GM18858 (cell line): ENCODE data around the gene EML1.

ENCODE experiments used
- ATAC-seq: cut with Tn5 transposase; IDR thresholded peaks from one replicate; pipeline ENCODE4 v1.9.1; 2021; ENCODE audit not compliant: unreplicated experiment

EML1 gene

DNA sequence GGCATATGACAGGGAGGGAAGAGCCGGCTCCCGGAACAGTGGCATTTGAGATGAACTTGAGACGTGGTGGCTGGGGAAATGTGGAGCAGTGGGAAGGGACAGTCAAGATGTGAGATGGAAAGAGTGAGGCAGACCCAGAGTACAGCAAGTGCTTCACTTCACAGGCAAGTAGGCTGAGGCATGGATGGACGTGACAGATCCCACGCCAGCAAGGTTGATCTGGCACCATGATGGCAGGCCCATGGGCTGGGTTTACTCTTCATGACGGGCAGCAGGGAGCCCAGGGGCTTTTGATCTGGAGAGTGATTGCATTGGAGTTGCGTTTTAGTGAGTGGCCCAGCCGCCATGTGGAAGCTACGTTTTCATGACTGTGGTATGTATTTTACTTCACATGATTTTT is 17.9 kb upstream of the EML1 start:
- no peak for ATAC-seq

DNA sequence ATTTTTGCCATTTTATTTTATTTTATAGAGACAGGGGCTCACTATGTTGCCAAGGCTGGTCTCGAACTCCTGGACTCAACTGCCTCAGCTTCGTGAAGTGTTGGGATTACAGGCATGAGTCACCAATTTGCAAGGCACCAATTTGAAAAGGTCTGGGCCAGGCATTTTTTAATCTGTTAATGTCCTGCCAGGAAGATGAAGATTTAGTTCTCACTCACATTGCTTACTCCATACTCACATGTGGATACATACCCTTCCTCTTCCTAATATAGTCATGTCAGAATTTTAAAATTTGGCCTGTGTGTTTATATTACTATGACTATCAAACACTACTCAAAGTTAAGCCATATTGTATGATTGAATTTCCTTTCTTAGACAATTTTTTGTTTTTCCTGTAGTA is 15.3 kb upstream of the EML1 start:
- ATAC-seq = no peak

DNA sequence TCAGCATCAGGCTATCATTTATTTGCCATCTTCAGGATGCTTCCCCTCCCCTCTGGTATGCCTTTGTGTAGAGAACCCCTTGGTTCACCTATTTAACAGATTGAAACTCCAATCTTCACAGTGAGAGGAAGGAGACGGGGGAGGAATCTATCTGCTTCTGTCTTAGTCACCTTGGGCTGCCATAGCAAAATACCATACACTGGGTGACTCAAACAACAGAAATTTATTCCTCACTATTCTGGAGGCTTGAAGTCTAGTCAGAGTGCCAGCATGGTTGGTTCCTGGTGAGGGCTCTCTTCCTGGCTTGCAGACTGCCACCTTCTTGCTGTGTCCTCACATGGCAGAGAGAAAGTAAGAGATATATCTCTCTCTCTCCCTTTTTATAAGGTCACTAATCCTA is 13.5 kb upstream of the EML1 start:
- no peak for ATAC-seq

DNA sequence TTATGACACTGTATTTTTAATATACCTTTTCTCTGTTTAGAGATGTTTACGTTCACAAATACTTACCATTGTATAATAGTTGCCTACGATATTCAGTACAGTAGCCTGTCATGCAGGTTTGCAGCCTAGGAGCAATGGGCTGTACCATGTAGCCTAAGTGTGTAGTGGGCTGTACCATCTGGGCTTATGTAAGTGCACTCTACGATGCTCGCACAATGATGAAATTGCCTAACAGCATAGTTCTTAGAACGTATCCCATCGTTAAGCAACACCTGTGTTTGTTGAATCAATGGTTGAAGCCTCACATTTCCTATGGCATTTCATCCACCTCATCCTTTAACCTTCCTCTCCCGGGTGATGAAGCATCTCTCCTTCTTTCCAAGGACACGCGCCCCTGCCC is 12.5 kb upstream of the EML1 start:
- no peak for ATAC-seq

DNA sequence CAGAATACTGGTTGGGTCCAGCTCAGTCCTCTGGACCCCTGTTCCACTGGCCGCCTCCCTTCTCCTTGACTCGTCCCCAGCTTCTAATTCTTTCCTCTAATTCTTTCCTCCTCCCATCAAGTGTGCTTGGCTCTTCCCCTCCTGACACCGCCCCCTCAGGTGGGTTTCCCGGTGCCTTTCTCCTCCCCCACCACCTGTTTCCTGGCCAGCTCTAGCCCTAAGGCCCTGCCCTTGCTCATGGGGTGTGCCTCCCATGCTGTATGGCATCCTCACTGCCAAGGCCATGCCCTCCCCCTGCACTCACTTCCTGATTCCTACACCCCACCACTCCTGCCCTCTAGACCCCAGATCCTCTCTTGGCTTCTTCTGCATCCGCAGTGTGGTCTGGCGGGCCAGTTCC is 12.1 kb upstream of the EML1 start:
- ATAC-seq = no peak

DNA sequence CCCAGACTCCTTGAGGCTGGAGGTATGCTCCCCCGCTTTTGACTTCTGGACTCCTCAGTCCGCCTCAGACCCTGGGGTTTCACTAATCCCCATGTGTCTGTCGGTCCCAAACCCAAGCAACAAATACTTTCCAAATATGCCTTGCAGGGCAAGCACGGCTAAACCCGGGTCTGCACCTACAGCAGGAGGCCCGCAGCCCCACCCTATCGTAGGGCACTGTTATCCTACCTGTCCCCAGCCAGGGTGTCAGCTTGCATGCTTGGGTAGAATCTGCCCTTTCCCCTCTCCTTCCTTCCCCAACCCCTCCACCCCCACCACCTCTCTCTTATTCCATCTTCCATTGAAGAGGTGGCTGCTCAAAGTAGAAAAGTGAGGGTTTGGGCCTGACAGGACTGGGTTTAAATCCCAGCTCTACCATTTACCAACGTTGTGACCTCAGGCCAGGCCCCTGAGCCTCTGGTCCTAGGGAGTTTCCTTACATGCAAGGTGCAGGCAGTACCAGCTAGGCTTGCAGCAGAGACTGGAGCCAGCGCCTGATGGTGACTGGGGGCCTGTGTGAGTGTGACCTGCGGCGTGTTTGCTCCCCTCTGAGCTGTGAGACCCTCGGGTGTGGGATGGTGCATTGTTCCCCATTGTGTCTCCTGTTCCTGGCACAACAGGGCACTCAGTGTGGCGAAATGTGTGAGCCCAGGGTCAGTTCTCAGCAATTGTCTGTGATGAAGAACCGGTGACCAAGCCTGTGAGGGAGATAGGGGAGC is 11.2 kb upstream of the EML1 start:
- no peak for ATAC-seq

DNA sequence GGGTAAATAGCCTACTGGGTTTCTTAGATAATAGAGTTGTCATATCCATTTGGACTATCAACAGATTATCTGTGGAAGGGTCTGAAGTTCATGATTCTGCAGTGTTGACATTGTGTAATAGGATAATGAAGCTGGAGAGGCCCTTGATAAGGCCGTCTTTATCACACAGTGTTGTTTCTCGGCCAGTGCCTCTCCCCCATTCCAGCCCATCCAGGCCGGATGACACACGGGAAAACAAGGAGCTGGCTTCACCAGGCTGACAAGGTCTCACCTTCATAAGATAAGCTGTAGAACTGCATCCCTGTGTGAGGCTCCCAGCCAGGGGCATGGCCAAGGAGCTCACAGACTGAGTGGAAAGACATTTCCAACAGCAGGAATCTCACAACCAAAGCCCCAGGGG is 8.7 kb upstream of the EML1 start:
- no peak for ATAC-seq

DNA sequence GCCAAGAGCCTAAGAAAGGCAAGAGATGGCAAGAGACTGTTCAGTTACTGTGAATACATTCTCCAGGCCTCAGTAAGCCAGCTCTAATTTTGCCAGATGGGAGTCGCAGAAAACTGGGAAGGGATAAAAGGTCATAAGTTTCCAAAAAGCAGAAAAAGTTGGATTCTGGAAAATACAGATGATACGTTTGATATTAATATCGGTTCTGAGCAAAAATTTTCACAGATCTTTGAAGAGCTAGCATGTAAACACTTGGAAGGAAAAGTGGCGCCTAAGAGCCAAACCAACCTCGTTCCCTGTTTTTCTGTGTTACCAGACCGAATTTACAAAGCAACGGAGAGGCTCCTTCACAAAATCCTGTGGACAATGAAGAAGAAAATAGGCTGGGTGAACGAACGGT is 7.8 kb upstream of the EML1 start:
- ATAC-seq = no peak

DNA sequence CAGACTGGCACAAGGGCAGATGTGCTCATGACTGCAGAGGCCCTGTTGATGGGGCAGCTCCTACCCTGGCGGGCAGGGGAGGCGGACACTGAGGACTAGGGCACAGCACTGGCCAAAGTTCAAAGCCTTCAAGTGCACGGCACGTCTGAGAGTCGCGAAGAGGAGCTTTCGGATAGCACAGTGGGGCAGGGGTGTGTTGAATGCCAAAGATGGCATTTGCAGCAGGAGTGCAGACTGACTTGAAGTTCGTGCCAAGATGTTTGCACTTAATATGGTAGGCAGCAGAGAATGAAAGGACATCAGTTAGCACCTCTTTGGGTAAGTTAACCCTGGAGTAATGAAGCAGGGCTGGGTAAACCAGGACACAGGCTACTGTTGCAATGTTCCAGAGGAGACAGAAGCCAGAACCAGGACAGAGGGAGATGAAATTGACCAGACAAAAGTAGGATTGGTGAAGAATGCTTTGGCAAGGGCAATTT is 6.7 kb upstream of the EML1 start:
- no peak for ATAC-seq

DNA sequence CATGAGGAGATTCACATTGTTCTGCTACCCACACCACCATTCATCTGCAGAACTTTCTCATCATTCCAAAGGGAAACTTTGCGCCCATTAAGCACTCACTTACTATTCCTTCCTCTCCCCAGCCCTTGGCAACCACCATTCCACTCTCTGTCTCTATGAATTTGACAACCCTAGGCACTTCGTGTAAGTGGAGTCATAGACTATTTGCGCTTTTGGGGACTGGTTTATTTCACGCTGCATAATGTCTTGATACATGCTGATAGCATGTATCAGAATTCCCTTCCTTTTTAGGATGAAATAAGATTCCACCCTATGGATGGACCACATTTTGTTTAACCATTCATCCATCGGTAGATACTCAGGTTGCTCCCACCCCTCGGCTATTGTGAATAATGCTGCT is 4.5 kb upstream of the EML1 start:
- no peak for ATAC-seq

DNA sequence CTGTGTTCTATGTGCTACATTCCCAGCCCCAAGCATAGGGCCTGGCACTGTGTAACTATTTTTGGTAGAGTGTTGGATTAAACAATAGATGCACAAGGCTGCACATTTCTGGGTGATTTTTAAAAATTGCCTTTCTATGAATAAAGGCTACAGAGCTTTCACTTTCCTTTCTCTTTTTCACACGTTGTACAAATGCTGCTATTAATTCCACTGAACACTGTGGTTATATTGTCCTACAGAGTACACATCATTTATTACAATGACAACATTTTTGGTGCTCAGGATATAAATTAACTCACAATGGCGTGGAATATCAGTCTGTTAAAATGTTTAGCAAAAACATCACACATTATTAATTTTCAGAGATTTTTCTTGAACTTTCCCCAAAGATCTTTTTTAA is 3.6 kb upstream of the EML1 start:
- no peak for ATAC-seq

DNA sequence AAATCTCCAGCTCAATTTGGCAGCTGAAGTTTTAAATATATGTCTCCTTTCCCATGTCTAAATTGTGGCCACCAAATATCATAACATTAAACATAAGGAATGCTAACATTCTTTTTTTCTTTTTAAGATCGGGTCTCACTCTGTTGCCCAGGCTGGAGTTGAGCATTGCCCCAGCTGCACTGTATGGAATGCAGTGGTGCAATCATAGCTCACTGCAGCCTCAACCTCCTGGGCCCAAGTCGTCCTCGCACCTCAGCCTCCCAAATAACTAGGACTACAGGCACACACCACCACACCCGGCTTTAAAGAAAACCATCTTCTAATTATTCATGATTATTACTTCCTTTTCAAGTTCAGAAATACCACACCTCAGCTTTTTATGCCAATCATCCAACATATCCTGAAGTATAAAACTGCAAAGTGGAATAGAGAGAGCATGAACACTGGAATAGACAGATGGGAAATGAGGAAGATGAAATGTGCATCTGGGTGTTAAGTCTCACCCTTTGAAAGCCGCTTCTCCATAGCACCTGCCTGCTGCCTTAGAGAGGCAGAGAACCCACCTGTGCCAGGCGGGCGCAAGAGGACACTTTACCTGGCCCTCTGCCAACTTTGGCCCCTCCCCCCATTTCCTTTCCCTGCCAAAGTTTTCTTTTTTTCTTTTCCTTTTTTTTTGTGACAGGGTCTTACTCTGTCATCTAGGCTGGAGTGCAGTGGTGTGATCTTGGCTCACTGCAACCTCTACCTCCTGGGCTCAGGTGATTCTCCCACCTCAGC is 2.8 kb upstream of the EML1 start:
- no peak for ATAC-seq

DNA sequence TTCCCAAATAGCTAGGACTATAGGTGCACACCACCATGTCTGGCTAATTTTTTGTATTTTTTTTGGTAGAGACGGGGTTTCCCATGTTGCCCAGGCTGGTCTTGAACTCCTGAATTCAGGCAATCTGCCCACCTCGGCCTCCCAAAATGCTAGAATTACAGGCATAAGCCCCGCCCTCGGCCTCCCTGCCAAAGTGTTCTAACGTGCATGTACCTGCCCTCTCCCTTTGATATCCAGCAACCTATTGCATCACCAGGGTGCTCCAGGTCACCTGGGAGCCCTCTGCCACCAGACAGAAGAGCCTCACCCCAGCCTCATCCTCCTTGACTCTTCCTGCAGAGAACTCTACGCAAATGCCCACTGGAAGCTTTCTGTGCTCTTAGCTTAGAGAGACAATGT is 2.2 kb upstream of the EML1 start:
- no peak for ATAC-seq

DNA sequence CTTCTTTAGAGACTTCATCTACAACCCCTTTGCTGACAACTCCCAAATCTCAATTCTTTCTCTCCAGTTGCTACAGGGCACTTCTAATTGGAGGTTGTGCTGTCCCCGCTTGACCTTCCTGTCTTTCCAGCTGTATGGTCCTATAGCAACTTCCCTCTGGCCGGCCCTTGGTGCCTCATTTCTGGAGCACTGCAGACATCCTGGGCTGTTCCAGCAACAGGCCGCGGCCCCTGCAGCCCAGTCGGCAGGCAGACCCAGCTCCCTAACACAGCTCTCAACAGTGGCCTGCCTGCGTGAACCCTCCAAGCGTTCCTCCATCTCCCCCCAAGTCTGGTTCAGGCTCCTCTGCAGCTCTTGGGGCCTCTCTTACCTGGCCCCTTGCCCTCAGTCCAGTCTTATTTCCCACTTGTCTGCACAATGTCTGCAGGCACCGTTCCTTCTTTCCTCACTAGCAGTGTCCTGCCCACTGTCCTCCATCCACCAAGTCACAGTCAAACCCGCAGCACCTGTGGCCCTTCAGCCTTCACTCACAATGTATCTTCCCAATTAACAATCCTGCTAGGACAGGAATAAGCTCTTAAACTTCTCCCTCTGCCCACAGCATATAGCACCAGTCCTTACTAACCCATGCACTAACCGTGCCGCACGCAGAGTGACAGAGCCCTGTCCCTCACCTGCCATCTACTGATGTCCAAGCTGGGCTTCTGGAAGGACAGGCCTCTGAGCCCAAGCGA is 1.6 kb upstream of the EML1 start:
- no peak for ATAC-seq

DNA sequence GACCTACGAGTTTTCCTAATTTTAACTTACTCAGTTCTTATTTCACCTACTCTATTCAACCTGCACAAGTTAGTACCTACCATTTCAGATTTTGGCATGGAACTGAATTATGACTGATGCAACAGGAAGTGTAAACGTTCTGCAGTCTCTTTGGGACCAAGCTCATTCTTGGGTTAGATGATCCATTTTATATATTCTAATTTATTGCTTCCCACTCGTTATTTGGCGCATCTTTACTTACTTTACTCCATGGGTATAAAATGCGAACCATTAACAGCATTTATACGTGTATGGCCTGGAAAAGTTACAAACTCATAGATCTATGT is 1.0 kb upstream of the EML1 start:
- no peak for ATAC-seq

DNA sequence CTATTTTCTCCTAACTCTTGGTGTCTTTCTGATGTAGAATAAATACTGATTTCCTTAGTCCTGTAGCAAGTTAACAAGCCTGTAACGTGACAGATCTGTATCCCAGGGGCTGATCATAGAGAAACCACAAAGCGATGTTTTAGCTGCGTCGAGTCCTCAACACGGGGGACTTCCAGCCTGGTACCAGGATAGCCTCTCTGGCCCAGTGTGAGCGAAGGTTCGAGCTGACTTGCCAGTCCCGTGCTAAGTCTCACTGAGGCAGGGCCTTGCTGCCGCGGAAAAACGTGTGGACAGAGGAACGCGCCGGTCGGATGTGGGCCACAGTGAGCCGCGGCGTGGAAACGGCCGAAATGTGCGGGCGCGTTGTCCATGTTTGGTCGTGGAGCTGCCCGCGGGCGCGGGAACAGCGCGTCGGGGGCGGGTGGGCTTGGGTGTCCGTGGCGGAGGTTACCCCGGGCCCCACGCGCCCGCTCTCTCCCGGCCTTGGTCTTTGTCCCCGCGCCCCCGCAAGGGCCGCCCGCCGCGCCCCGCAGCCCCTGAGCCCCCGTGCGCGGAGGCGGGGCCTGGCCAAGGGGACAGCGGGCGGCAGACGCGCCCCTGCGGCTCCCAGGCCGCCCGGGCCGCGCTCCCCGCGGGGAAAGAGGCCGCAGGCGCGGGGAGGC is 531 bp upstream of the EML1 start:
- no peak for ATAC-seq

DNA sequence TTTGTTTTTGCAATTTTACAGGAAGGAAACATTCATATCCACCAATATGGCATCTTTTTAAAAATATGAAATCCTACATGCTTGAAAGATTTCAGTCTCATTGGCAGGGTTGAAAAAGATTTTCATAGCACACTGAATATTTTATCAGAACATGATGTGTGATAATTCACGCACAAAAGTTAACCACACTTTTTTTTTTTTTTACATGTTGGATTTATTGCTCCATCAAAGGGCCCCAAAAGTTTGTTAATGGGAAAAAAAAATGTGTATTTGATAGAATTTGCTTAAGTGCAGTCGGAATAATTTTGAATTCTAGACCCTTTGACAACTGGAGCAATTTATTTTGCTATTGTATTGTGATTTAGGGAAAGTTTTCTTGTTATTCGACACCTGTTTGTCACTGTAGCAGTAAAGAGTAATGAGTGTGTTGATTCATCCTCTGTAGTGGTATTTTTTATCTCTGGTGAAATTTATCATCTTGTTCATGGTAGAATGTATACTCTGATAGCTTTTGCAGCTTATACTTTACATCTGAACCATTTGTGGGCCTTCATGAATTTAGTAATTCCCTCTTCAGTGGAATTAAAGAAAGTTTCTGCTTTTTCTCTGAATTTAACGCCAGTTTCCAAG is 1.1 kb downstream of the EML1 start:
- ATAC-seq = no peak

DNA sequence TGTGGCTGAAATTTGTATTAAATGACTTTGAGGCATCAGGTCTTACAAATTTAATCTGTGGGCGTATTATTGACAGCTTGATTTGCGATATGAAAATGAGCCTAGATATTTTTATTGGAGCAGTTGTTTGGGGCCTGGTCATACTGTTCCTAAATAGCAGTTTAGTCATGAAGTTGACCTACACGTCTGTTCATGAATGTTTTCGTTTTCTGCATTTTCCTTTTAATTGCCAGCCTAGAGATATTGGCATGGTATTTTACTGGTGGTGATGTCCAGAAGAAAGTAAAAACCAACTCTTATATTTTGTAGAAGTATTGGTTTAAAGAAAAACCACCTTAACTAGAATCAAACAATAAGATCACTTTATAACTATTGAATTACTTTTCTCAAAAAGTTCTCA is 1.8 kb downstream of the EML1 start:
- ATAC-seq = no peak

DNA sequence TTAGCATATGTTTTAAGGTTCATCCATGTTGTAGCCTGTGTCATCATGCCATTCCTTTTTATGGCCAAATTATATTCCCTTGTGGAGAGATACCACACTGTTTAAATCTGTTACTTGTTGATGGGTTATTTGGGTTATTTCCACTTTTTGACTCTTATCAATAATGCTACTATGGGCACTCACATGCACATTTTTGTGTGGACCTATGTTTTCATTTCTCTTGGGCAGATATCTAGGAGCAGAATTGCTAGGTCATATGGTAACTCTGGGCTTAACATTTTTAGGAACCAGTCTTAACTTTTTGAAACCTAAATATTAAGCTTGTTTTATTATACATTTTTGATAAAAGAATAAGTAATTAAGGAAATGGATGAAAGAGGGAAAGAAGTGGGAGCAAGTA is 4.0 kb downstream of the EML1 start:
- ATAC-seq = no peak

DNA sequence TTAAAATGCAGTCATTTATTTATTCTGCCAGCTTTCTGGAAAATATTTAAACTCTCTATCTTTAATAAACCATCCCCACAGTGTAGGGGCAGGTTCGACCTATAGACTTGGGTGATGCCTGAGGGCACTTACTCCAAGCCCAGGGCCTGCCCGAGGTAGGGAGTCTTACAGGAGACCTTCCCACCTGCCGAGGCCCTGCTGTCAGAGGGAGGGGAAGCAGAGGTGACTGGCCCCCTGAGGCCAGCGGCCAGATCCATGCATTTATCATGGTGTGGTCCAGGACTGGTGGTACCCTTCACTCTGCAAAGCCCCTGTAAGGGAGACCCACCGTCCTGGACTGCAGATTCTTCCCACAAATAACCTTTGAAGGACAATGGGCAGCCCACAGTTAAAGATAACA is 7.6 kb downstream of the EML1 start:
- ATAC-seq = no peak
